Activated B cell treated with CpG ODN at 0.5 μM for 24 hours (primary cell): ENCODE data around the gene AKT1. TPM values are rescaled to one million over a fixed set of nuclear protein-coding genes. Genes with fewer than 3 reads are reported as not detected.

Source experiments
- ATAC-seq: fragments of 200-7000 bp; cut with Tn5 transposase; one replicate; pipeline ENCODE4 v1.10.0; 2021; ENCODE audit warnings: low read depth, mild to moderate bottlenecking, moderate library complexity
- CTCF ChIA-PET: fragments of 350-600 bp; sonication (Branson Sonifier 250); formaldehyde crosslinking; loops from one replicate; lab custom pipeline; 2021; ENCODE audit warnings: antibody characterized with exemption; lab: Charles Lee
- POLR2A ChIA-PET: fragments of 350-600 bp; sonication (Branson Sonifier 250); formaldehyde crosslinking; loops from one replicate; lab custom pipeline; 2021; ENCODE audit warnings: antibody characterized with exemption; lab: Charles Lee
- DNase-seq: peaks from one replicate; pipeline ENCODE4 v3.0.0; 2022
- H3K27ac Mint-ChIP-seq: one replicate; pipeline ENCODE4 v1.8.0; 2020; ENCODE audit warnings: mixed read lengths
- H3K27me3 Mint-ChIP-seq: one replicate; pipeline ENCODE4 v1.8.0; 2021; ENCODE audit warnings: mixed read lengths
- H3K36me3 Mint-ChIP-seq: one replicate; pipeline ENCODE4 v1.8.0; 2021; ENCODE audit warnings: low read depth, mixed read lengths
- H3K4me1 Mint-ChIP-seq: one replicate; pipeline ENCODE4 v1.8.0; 2021; ENCODE audit warnings: mixed read lengths
- H3K4me3 Mint-ChIP-seq: one replicate; pipeline ENCODE4 v1.8.0; 2020; ENCODE audit warnings: mild to moderate bottlenecking, mixed read lengths
- H3K9me3 Mint-ChIP-seq: one replicate; pipeline ENCODE4 v1.8.0; 2020; ENCODE audit warnings: mixed read lengths
- CTCF ChIP-seq: fragments of 200-600 bp; IDR thresholded peaks from one replicate; pipeline ENCODE4 v1.8.0; 2022; ENCODE audit warnings: antibody characterized with exemption, mild to moderate bottlenecking
- intact Hi-C: fragments of 100-400 bp; cut with micrococcal nuclease; formaldehyde crosslinking; loops from one replicate; pipeline ENCODE4 v1.15.1; 2024
- total RNA-seq: library from RNA; stranded (reverse); gene quantifications from 2 replicates; pipeline ENCODE4 v1.2.3, GENCODE V29; 2022

The AKT1 gene
- total RNA-seq, 1 donor from 2014 or later = 80.8 TPM

- ChIA-PET CTCF (interaction anchor here (0.6 to 6.7 kb wide), 12 partner anchors 15 to 291 kb away, joined by 3 to 59 read pairs (median 3); partner anchors contain the start of genes SIVA1 and ZBTB42), POLR2A (interaction anchor here (0.7 to 1.2 kb wide), 3 partner anchors 20 to 57 kb away, joined by 3 to 13 read pairs (median 4); no protein-coding TSS in a partner anchor)
- Mint-ChIP-seq H3K27ac (no peak overlapping the region), H3K9me3 (peaks cover 2% of the 10 kb centered on the region), H3K4me1 (peaks cover 3% of the 10 kb centered on the region), H3K27me3 (no peaks in the 10 kb centered on the region), H3K36me3 (peaks cover 30% of the 10 kb centered on the region), H3K4me3 (no peak overlapping the region)
- intact Hi-C loops = loop anchor here (1.0 to 2.0 kb wide), 5 partner anchors 32 to 277 kb away; partner anchors contain the start of gene ZBTB42
- DNase-seq = peak; percentile 90
- no peak for TF ChIP-seq CTCF
- peak; percentile 98 for ATAC-seq
Observed at GRCh38 chr14:104768437-104769323, 26.9 kb downstream of the AKT1 start.

GRCh38 chr14:104767634-104767918 lies 28.0 kb downstream of the AKT1 start:
- ATAC-seq (no peak), DNase-seq (no peak)
- H3K27me3 Mint-ChIP-seq = no peaks in the 10 kb centered on the region
- H3K9me3 Mint-ChIP-seq = peaks cover 2% of the 10 kb centered on the region
- peaks cover 25% of the 10 kb centered on the region for H3K36me3 Mint-ChIP-seq
- no peak for TF ChIP-seq CTCF
- H3K27ac Mint-ChIP-seq = no peak overlapping the region
- CTCF ChIA-PET = interaction anchor here (4.3 to 6.7 kb wide), 2 partner anchors 14 to 59 kb away, joined by 27 to 59 read pairs; partner anchors contain the start of gene SIVA1
- intact Hi-C loops = no loop called here
- peaks cover 3% of the 10 kb centered on the region for H3K4me1 Mint-ChIP-seq
- POLR2A ChIA-PET = no interaction called here
- no peak overlapping the region for H3K4me3 Mint-ChIP-seq

- no peak for TF ChIP-seq CTCF
- intact Hi-C loops = no loop called here
- no peaks in the 10 kb centered on the region for H3K27me3 Mint-ChIP-seq
- H3K27ac Mint-ChIP-seq = no peak overlapping the region
- peaks cover 3% of the 10 kb centered on the region for H3K4me1 Mint-ChIP-seq
- H3K36me3 Mint-ChIP-seq = peaks cover 23% of the 10 kb centered on the region
- no peak overlapping the region for H3K4me3 Mint-ChIP-seq
- no peak for ATAC-seq
- POLR2A ChIA-PET = interaction anchor here (0.6 kb wide), 1 partner anchor 279 kb away, joined by 3 read pairs; no protein-coding TSS in a partner anchor
- no peak for DNase-seq
- CTCF ChIA-PET = interaction anchor here (4.3 to 6.7 kb wide), 2 partner anchors 13 to 59 kb away, joined by 27 to 59 read pairs; partner anchors contain the start of gene SIVA1
- peaks cover 2% of the 10 kb centered on the region for H3K9me3 Mint-ChIP-seq
Observed at GRCh38 chr14:104766863-104767633, 28.5 kb downstream of the AKT1 start.

- H3K9me3 Mint-ChIP-seq = peaks cover 2% of the 10 kb centered on the region
- H3K4me3 Mint-ChIP-seq = no peak overlapping the region
- no peak overlapping the region for H3K27ac Mint-ChIP-seq
- DNase-seq (no peak), ATAC-seq (no peak)
- CTCF ChIA-PET = interaction anchor here (4.3 to 6.7 kb wide), 2 partner anchors 13 to 60 kb away, joined by 27 to 59 read pairs; partner anchors contain the start of gene SIVA1
- TF ChIP-seq CTCF = no peak
- H3K27me3 Mint-ChIP-seq = no peaks in the 10 kb centered on the region
- POLR2A ChIA-PET = interaction anchor here (0.6 to 0.8 kb wide), 2 partner anchors 13 to 280 kb away, joined by 3 read pairs; partner anchors contain the start of gene SIVA1
- H3K4me1 Mint-ChIP-seq = peaks cover 3% of the 10 kb centered on the region
- peaks cover 21% of the 10 kb centered on the region for H3K36me3 Mint-ChIP-seq
- intact Hi-C loops = no loop called here
Observed at GRCh38 chr14:104766256-104766862, 29.2 kb downstream of the AKT1 start.
